Hepatocyte (in vitro differentiated cells): ENCODE measurements around the gene KNCN. TPM values are rescaled to one million over a fixed set of nuclear protein-coding genes. Genes with fewer than 3 reads are reported as not detected.

Experiments
- DNase-seq: peaks from one replicate; pipeline ENCODE4 v3.0.0-alpha.2; 2016; ENCODE audit warnings: low spot score
- H2AFZ ChIP-seq: fragments of 200-600 bp; sonication (generic); 2 replicates; pipeline ENCODE4 v1.6.0; 2016; ENCODE audit warnings: antibody characterized with exemption, mild to moderate bottlenecking
- H3K27ac ChIP-seq: fragments of 200-600 bp; sonication (generic); 2 replicates; pipeline ENCODE4 v1.5.1; 2016; ENCODE audit warnings: mild to moderate bottlenecking
- H3K27me3 ChIP-seq: fragments of 200-600 bp; sonication (generic); 2 replicates; pipeline ENCODE4 v1.6.1; 2016
- H3K36me3 ChIP-seq: fragments of 200-600 bp; sonication (generic); replicated peaks from 2 replicates; pipeline ENCODE4 v1.5.1; 2016; ENCODE audit warnings: low read depth; ENCODE audit not compliant: insufficient read depth
- H3K4me1 ChIP-seq: fragments of 200-600 bp; sonication (generic); 2 replicates; pipeline ENCODE4 v1.5.1; 2016; ENCODE audit warnings: mild to moderate bottlenecking, moderate library complexity; ENCODE audit not compliant: insufficient read depth
- H3K4me2 ChIP-seq: fragments of 200-600 bp; sonication (generic); 2 replicates; pipeline ENCODE4 v1.6.0; 2016
- H3K4me3 ChIP-seq: fragments of 200-600 bp; sonication (generic); 2 replicates; pipeline ENCODE4 v1.5.1; 2016; ENCODE audit warnings: mild to moderate bottlenecking
- H3K79me2 ChIP-seq: fragments of 200-600 bp; sonication (generic); 2 replicates; pipeline ENCODE4 v1.6.0; 2017; ENCODE audit warnings: mild to moderate bottlenecking
- H3K9me2 ChIP-seq: fragments of 200-600 bp; sonication (generic); replicated peaks from 2 replicates; pipeline ENCODE4 v1.6.0; 2017; ENCODE audit warnings: mild to moderate bottlenecking; ENCODE audit not compliant: insufficient read depth
- H3K9me3 ChIP-seq: fragments of 200-600 bp; sonication (generic); 2 replicates; pipeline ENCODE4 v1.5.1; 2016; ENCODE audit warnings: low read depth, mild to moderate bottlenecking
- H4K20me1 ChIP-seq: fragments of 200-600 bp; sonication (generic); 2 replicates; pipeline ENCODE4 v1.6.0; 2016; ENCODE audit warnings: mild to moderate bottlenecking; ENCODE audit not compliant: insufficient read depth, poor library complexity, severe bottlenecking
- EZH2 ChIP-seq: fragments of 200-600 bp; sonication (generic); IDR thresholded peaks from 2 replicates; pipeline ENCODE4 v1.6.1; 2016; ENCODE audit warnings: antibody characterized with exemption, mild to moderate bottlenecking, borderline replicate concordance
- EZH2phosphoT487 ChIP-seq: fragments of 200-600 bp; sonication (generic); IDR thresholded peaks from one replicate; pipeline ENCODE4 v1.6.1; 2018; ENCODE audit warnings: antibody characterized with exemption, mild to moderate bottlenecking, low read depth, moderate library complexity; ENCODE audit not compliant: unreplicated experiment, severe bottlenecking
- WGBS: methylation state at CpG from one replicate; pipeline ENCODE4 v1.1.6; 2016; ENCODE audit warnings: low lambda C conversion rate; ENCODE audit errors: missing lambda C conversion rate; 5-methylcytosine and 5-hydroxymethylcytosine counted together
- polyA plus RNA-seq: library from polyadenylated mRNA; unstranded; fragments of >200 nt; fragmentation: Nextera tagmentation; extraction: Ambion mirVana; gene quantifications from 2 replicates; pipeline ENCODE4 v1.2.1, GENCODE V29; 2016
- total RNA-seq: library from RNA; depleted of rRNA; stranded (reverse); fragments of >200 nt; gene quantifications from 2 replicates; pipeline ENCODE4 v1.2.3, GENCODE V29; 2014
- TF ChIP-seq, protein P1 (sequence below): fragments of 200-600 bp; sonication (generic); IDR thresholded peaks from 2 replicates; pipeline ENCODE4 v1.5.1; 2016; ENCODE audit warnings: antibody characterized with exemption, mild to moderate bottlenecking; ENCODE audit not compliant: poor library complexity

The KNCN gene
- total and polyA plus RNA-seq, 2 experiments from 2014 or later, result not detected

DNA sequence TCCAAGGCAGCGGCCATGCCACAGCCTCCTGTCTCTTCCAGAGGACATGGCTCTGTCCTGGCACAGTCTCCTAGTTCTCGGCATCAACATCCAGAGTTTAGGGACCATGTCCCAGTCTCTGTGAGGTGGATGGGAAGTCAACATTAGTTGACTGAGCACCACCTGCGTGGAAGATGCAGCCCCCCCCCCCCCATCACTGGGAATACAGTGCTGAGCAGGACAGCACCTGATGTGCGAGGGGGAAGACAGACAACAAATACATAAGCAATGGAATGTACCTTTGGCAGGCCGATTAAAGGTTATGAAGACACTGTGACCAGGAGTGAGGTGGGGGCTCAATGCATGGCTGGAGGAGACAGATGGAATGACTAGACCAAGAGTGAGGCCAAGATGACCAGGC, 26.6 kb downstream of the KNCN start:
- Histone ChIP-seq H3K9me3 (no peaks in the 10 kb centered on the region), H3K36me3 (no peaks in the 10 kb centered on the region), H3K79me2 (no peaks in the 10 kb centered on the region), H3K4me3 (no peak overlapping the region), H3K27ac (no peak overlapping the region), H3K4me1 (peaks cover 20% of the 10 kb centered on the region), H2AFZ (no peak overlapping the region), H3K9me2 (no peaks in the 10 kb centered on the region), H3K27me3 (peaks cover 47% of the 10 kb centered on the region), H3K4me2 (no peak overlapping the region), H4K20me1 (no peaks in the 10 kb centered on the region)
- TF ChIP-seq, protein P1, sequence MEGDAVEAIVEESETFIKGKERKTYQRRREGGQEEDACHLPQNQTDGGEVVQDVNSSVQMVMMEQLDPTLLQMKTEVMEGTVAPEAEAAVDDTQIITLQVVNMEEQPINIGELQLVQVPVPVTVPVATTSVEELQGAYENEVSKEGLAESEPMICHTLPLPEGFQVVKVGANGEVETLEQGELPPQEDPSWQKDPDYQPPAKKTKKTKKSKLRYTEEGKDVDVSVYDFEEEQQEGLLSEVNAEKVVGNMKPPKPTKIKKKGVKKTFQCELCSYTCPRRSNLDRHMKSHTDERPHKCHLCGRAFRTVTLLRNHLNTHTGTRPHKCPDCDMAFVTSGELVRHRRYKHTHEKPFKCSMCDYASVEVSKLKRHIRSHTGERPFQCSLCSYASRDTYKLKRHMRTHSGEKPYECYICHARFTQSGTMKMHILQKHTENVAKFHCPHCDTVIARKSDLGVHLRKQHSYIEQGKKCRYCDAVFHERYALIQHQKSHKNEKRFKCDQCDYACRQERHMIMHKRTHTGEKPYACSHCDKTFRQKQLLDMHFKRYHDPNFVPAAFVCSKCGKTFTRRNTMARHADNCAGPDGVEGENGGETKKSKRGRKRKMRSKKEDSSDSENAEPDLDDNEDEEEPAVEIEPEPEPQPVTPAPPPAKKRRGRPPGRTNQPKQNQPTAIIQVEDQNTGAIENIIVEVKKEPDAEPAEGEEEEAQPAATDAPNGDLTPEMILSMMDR, result no peak
- TF ChIP-seq EZH2phosphoT487, result no peak
- no peak for TF ChIP-seq EZH2
- DNase-seq, result no peak
- WGBS, result 73% methylated on average over 5 of the region's 5 CpGs

DNA sequence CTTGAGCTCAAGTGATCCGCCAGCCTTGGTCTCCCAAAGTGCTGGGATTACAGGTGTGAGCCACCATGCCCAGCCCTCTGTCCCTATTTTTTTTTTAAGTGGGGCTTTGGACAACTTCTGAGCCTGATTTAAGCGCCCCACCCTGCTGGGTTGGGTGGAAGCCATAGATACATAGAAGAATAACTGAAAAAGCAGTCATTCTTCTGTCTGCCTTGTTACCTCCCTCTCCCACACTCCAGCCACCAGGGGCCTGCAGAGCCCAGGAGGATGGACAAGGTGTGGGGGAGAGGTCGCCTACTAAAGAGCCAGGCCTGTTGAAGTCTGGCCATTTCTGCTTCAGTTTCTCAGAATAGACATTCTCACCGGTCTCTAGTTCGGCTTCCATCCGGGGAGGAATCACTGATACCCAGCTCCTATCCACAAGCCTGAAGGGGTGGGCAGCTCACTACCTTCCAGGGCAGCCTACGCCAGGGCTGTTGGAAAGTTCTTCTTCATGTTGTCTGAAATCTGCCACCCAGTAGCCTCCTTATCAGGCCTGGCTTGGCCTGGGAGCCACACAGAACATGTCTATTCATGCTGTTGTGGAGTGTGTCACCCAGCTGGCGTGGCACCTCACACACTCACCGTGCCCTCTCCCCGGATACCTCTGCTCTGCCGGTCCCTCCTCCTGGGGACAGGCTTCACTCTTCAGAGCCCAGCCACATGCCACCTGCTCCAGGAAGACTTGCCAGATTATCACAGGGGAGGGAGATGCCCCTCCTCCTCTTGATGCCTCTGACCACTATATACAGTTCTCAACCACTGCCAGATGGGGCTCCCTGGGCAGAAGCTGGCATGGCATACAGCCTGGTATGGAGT, 27.7 kb downstream of the KNCN start:
- Histone ChIP-seq H3K36me3 (no peaks in the 10 kb centered on the region), H3K4me1 (peaks cover 20% of the 10 kb centered on the region), H3K27me3 (peaks cover 40% of the 10 kb centered on the region), H3K79me2 (no peaks in the 10 kb centered on the region), H2AFZ (no peak overlapping the region), H3K4me3 (no peak overlapping the region), H3K27ac (no peak overlapping the region), H3K9me3 (no peaks in the 10 kb centered on the region), H3K9me2 (no peaks in the 10 kb centered on the region), H3K4me2 (no peak overlapping the region), H4K20me1 (no peaks in the 10 kb centered on the region)
- 91% methylated on average over 11 of the region's 11 CpGs for WGBS
- DNase-seq, result no peak
- TF ChIP-seq EZH2 (no peak), EZH2phosphoT487 (no peak)
- TF ChIP-seq, protein P1, result no peak

DNA sequence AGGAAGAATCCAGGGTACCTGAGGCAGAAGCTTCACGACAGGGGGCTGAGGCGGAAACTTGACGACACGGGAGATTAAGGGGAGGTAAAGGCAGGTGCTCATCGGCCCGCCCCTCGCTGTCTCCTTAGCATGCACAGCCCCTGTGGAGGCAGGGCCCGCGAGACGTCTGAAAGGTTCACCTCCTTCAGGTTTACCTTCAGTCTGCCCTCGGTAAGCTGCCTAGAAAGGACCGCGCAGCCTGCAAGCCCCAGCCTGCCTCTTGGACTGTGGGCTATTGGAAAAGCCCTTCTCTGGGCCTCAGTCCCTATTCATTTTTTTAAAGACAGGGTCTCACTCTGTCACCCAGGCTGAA, 28.5 kb downstream of the KNCN start:
- Histone ChIP-seq H4K20me1 (no peaks in the 10 kb centered on the region), H3K4me1 (peaks cover 20% of the 10 kb centered on the region), H3K9me3 (no peaks in the 10 kb centered on the region), H3K4me2 (no peak overlapping the region), H3K27me3 (peaks cover 40% of the 10 kb centered on the region), H3K9me2 (no peaks in the 10 kb centered on the region), H3K27ac (no peak overlapping the region), H3K4me3 (no peak overlapping the region), H3K36me3 (no peaks in the 10 kb centered on the region), H3K79me2 (no peaks in the 10 kb centered on the region), H2AFZ (no peak overlapping the region)
- DNase-seq, result no peak
- TF ChIP-seq EZH2phosphoT487 (no peak), EZH2 (no peak)
- TF ChIP-seq, protein P1, result no peak
- WGBS, result 42% methylated on average over 12 of the region's 13 CpGs
